Fibroblast of mammary gland (primary cell): Measurements from ENCODE around the gene LRRC7.
"Not testable (repeated sequence)": the region's sequence is repeated elsewhere in the genome, so short reads cannot be mapped to it uniquely, and the experiment has no call there.

Source experiments
- DNase-seq: peaks from one replicate; pipeline ENCODE4 v3.0.0-alpha.2; 2010; ENCODE audit warnings: low read depth
- H3K4me3 ChIP-seq: 2 replicates; pipeline ENCODE4 v1.5.1; 2011; ENCODE audit warnings: low read depth, mild to moderate bottlenecking, low read length, moderate library complexity; ENCODE audit not compliant: control insufficient read depth
- TF ChIP-seq, protein P1 (sequence below): conservative IDR thresholded peaks from 2 replicates; pipeline ENCODE4 v1.5.1; 2011; ENCODE audit warnings: low read depth, low read length, inconsistent platforms; ENCODE audit not compliant: control insufficient read depth, insufficient read depth

LRRC7 gene

GRCh38 chr1:69702085-69702484 lies 134.4 kb downstream of the LRRC7 start:
- no peak overlapping the region for H3K4me3 ChIP-seq
- TF ChIP-seq, protein P1, sequence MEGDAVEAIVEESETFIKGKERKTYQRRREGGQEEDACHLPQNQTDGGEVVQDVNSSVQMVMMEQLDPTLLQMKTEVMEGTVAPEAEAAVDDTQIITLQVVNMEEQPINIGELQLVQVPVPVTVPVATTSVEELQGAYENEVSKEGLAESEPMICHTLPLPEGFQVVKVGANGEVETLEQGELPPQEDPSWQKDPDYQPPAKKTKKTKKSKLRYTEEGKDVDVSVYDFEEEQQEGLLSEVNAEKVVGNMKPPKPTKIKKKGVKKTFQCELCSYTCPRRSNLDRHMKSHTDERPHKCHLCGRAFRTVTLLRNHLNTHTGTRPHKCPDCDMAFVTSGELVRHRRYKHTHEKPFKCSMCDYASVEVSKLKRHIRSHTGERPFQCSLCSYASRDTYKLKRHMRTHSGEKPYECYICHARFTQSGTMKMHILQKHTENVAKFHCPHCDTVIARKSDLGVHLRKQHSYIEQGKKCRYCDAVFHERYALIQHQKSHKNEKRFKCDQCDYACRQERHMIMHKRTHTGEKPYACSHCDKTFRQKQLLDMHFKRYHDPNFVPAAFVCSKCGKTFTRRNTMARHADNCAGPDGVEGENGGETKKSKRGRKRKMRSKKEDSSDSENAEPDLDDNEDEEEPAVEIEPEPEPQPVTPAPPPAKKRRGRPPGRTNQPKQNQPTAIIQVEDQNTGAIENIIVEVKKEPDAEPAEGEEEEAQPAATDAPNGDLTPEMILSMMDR, result no peak
- no peak for DNase-seq

DNA sequence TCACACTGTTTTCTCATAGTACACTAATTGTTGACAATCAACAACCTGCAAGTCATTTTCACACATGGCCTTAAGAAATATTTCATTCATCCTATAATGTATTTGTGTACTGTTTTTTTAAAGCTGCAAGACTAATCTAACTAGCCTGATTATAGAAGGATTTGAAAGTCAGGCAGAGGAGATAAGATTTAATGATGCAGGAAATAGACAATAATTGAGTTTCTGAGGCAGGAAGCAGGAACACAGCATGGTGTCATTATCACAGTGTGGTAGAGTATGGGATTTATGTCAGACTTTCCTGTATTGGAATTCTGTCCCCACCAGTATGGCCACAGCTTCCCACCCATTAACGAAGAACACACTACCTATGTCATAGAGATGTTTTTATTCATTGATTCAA lies 138.8 kb downstream of the LRRC7 start:
- TF ChIP-seq, protein P1, result no peak
- DNase-seq, result no peak
- no peak overlapping the region for H3K4me3 ChIP-seq

- DNase-seq, result no peak
- TF ChIP-seq, protein P1, result no peak
These were observed 139.4 kb downstream of the LRRC7 start for GRCh38 chr1:69707103-69707502.

GRCh38 chr1:69710484-69711189 lies 142.9 kb downstream of the LRRC7 start:
- TF ChIP-seq, protein P1, result no peak
- no peak overlapping the region for H3K4me3 ChIP-seq
- DNase-seq, result no peak

More at GRCh38 chr1:69707103-69707502, 139.4 kb downstream of the LRRC7 start:
- H3K4me3 ChIP-seq, result no peak overlapping the region

DNA sequence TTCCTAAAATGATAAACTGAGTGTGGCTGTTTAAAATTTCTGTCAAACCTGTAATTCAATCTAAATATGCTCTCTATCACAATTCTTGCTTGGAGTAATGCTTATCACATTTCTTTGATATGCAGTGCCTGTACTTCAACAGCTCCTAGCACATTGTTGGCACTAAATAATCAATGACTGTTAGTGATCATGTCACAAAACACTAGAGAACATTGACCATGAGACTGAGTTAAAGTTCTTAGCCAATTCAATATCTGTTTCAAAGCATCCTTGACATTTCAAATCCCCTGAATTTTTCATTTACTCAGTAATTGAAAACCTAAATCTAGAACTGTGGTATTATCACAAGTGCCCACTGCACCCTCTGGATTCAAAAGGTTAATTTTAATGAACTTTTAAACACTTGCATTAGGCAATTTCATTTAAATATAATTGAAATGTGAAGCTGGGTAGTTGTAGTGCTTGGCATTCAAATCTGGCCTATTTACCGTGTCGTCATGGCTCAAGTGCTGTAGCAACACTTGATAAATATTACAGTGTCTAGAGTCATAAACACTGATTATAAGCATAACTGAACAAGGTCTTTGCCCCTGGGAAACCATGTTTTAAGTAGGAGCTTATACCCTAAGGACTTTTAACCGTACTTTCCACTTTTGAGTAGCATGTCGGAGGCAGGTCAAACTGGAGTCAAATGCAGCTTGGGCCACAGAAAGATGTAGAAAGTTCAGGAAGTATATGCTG lies 143.6 kb downstream of the LRRC7 start:
- no peak overlapping the region for H3K4me3 ChIP-seq
- DNase-seq, result no peak
- TF ChIP-seq, protein P1, result no peak

- DNase-seq, result not testable (repeated sequence)
These were observed 150.1 kb downstream of the LRRC7 start for GRCh38 chr1:69717834-69718233.

GRCh38 chr1:69728206-69728605 lies 160.5 kb downstream of the LRRC7 start:
- DNase-seq, result no peak
- TF ChIP-seq, protein P1, result no peak
- H3K4me3 ChIP-seq, result no peak overlapping the region

More at GRCh38 chr1:69717834-69718233, 150.1 kb downstream of the LRRC7 start:
- not testable (repeated sequence) for H3K4me3 ChIP-seq
